ENCODE data around the gene GALNS. TPM values are rescaled to one million over a fixed set of nuclear protein-coding genes. Genes with fewer than 3 reads are reported as not detected.

The GALNS gene
- polyA plus RNA-seq, 1 donor from 2014 or later, result 19.4 TPM

GRCh38 chr16:88809068-88809675, 47.6 kb downstream of the GALNS start:
- no peak for TF ChIP-seq TAF1 (IDR thresholded peaks at IDR 0.05; ENCODE audit: low read depth)
- TF ChIP-seq EP300 (conservative IDR thresholded peaks at IDR 0.05; ENCODE audit: poor library complexity, severe bottlenecking), result no peak
- no peak for TF ChIP-seq RAD21 (conservative IDR thresholded peaks at IDR 0.05)
- TF ChIP-seq EZH2 (IDR thresholded peaks at IDR 0.05; ENCODE audit: borderline replicate concordance, insufficient read depth, low read length, poor library complexity, severe bottlenecking), result no peak
- TF ChIP-seq SMC3 (conservative IDR thresholded peaks at IDR 0.05; ENCODE audit: poor library complexity), result no peak
- no peak for TF ChIP-seq POLR2AphosphoS5 (IDR thresholded peaks at IDR 0.05)
- no peak for TF ChIP-seq MXI1 (conservative IDR thresholded peaks at IDR 0.05; ENCODE audit: poor library complexity, severe bottlenecking)
- TF ChIP-seq REST (IDR thresholded peaks at IDR 0.05; ENCODE audit: borderline replicate concordance), result no peak
- TF ChIP-seq CTCF (IDR thresholded peaks at IDR 0.05; ENCODE audit: poor library complexity, severe bottlenecking), result no peak
- no peak overlapping the region for H3K4me2 ChIP-seq (ENCODE audit: low read length)
- H3K9ac ChIP-seq (ENCODE audit: low read length), result no peak overlapping the region
- H3K36me3 ChIP-seq (ENCODE audit: insufficient read depth, low read length), result no peaks in the 10 kb centered on the region
- no peaks in the 10 kb centered on the region for H3K9me3 ChIP-seq (ENCODE audit: low read length)
- no peaks in the 10 kb centered on the region for H4K20me1 ChIP-seq (ENCODE audit: insufficient read depth)
- H3K27ac ChIP-seq (ENCODE audit: low read length), result no peak overlapping the region
- H3F3A ChIP-seq (ENCODE audit: insufficient read depth, low read length, poor library complexity, severe bottlenecking), result no peaks in the 10 kb centered on the region
- H2AFZ ChIP-seq (ENCODE audit: low read depth, low read length), result no peak overlapping the region
- no peaks in the 10 kb centered on the region for H3K9me2 ChIP-seq (ENCODE audit: insufficient read depth, low read length)
- H3K4me3 ChIP-seq (ENCODE audit: low read length), result no peak overlapping the region
- H3K27me3 ChIP-seq (ENCODE audit: insufficient read depth, low read depth, low read length), result no peaks in the 10 kb centered on the region
- peaks cover 6% of the 10 kb centered on the region for H3K79me2 ChIP-seq (replicated peaks; ENCODE audit: insufficient read depth, low read length)

GRCh38 chr16:88807626-88808453, 48.9 kb downstream of the GALNS start:
- Histone ChIP-seq H3K9me3 (ENCODE audit: low read length) (no peaks in the 10 kb centered on the region), H3K4me3 (ENCODE audit: low read length) (no peak overlapping the region), H3F3A (ENCODE audit: insufficient read depth, low read length, poor library complexity, severe bottlenecking) (no peaks in the 10 kb centered on the region), H3K27ac (ENCODE audit: low read length) (no peak overlapping the region), H3K9me2 (ENCODE audit: insufficient read depth, low read length) (no peaks in the 10 kb centered on the region), H3K4me2 (ENCODE audit: low read length) (no peak overlapping the region), H3K9ac (ENCODE audit: low read length) (no peak overlapping the region), H2AFZ (ENCODE audit: low read depth, low read length) (no peak overlapping the region), H3K27me3 (ENCODE audit: insufficient read depth, low read depth, low read length) (no peaks in the 10 kb centered on the region), H3K79me2 (replicated peaks; ENCODE audit: insufficient read depth, low read length) (peaks cover 7% of the 10 kb centered on the region), H4K20me1 (ENCODE audit: insufficient read depth) (no peaks in the 10 kb centered on the region), H3K36me3 (ENCODE audit: insufficient read depth, low read length) (no peaks in the 10 kb centered on the region)
- TF ChIP-seq MXI1 (conservative IDR thresholded peaks at IDR 0.05; ENCODE audit: poor library complexity, severe bottlenecking) (no peak), EP300 (conservative IDR thresholded peaks at IDR 0.05; ENCODE audit: poor library complexity, severe bottlenecking) (no peak), CTCF (IDR thresholded peaks at IDR 0.05; ENCODE audit: poor library complexity, severe bottlenecking) (no peak), EZH2 (IDR thresholded peaks at IDR 0.05; ENCODE audit: borderline replicate concordance, insufficient read depth, low read length, poor library complexity, severe bottlenecking) (no peak), REST (IDR thresholded peaks at IDR 0.05; ENCODE audit: borderline replicate concordance) (no peak)
